HEK293T (cell line): ENCODE data around the gene CNOT9.

Source experiments
- BHLHE40 ChIP-seq: fragments of 450-650 bp; IDR thresholded peaks from 2 replicates; pipeline ENCODE4 v1.6.1; 2016; ENCODE audit warnings: mild to moderate bottlenecking, moderate library complexity, borderline replicate concordance
- ELF4 ChIP-seq: fragments of 450-650 bp; IDR thresholded peaks from 2 replicates; pipeline ENCODE4 v1.6.1; 2017; ENCODE audit warnings: antibody characterized with exemption
- FOXM1 ChIP-seq: fragments of 450-650 bp; IDR thresholded peaks from 2 replicates; pipeline ENCODE4 v1.6.1; 2017; ENCODE audit warnings: mild to moderate bottlenecking, borderline replicate concordance
- SP1 ChIP-seq: fragments of 450-650 bp; IDR thresholded peaks from 2 replicates; pipeline ENCODE4 v1.6.1; 2017

GRCh38 chr2:218585541-218585940 is 16.9 kb downstream of the CNOT9 start:
- TF ChIP-seq SP1 (no peak), BHLHE40 (no peak), FOXM1 (no peak), ELF4 (no peak)
